Stimulated activated CD4-positive, alpha-beta T cell treated with anti-CD3 and anti-CD28 coated beads, Interleukin-12 subunit alpha, Interleukin-12 subunit beta, amount 100 ng/mL, for 4 hours (primary cell): ENCODE results near the gene TUBG1.
"Not testable (repeated sequence)": the region's sequence is repeated elsewhere in the genome, so short reads cannot be mapped to it uniquely, and the experiment has no call there.

ENCODE experiments used
- DNase-seq: peaks from one replicate; pipeline ENCODE4 v3.0.0-alpha.2; 2020

TUBG1 gene

DNA sequence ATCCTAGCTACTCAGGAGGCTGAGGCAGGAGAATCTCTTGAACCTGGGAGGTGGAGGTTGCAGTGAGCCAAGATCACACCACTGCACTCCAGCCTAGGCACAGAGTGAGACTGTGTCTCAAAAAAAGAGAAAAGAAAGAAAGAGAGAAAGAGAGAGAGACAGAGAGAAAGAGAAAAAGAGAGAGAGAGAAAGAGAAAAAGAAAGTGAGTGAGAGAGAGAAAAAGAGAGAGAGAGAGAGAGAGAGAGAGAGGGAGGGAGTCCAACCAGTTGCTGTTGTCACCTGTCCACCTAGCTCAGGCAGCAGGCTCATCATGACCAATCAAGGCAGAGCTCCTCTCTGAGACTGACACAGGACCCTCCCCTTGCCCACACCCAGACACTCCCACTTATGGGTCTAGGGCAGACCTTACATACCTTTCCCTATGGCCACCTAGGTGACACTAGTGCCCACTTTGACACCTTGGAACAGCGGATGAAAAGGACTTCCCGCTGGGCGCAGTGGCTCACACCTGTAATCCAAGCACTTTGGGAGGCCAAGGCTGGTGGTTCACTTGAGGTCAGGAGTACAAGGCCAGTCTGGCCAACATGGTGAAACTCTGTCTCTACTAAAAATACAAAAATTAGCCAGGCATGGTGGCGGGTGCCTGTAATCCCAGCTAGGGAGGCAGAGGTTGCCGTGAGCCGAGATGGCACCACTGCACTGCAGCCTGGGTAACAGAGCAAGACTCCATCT is 17.7 kb downstream of the TUBG1 start:
- DNase-seq: not testable (repeated sequence)

GRCh38 chr17:42629411-42630009 is 20.0 kb downstream of the TUBG1 start:
- no peak for DNase-seq

DNA sequence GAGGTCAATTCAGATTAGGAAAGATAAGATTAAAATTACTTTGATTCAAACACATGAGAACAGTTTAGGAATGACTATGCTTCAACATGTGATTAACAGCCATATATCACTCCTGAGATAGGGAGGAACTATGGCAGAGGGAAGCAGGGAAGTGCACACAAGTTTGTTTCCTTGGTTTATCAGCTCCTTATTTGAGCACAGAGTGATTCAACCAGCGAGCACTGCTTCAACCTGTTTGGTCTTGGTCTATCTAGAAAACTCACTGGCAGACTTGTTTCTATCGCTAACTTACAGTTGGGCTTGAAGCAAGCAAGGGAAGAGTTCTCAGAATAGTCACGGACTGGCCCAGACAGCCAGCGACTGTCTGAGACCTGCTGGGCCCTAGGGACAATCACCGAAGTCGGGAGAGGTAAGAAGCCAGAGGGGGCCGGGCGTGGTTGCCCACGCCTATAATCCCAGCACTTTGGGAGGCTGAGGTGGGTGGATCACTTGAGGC is 23.5 kb downstream of the TUBG1 start:
- no peak for DNase-seq

- DNase-seq: no peak
Observed at GRCh38 chr17:42639525-42640113, 30.1 kb downstream of the TUBG1 start.

DNA sequence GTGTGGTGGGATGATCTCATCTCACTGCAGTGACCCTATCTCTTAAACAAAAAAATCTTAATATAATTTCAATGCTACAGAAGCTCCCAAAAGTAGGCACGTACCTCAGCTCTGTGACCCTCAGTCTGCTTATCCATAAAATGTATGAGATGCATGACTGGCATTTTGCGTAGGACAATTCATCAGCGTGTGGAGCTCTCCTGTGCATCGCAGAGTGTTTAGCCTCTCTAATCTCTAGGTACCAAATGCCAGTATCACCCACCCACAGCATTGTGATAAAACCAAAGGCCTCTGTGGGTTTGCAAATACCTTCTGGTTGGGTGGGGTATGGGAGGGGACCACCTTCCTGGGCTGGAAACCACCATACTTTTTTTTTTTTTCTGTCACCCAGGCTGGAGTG is 30.6 kb downstream of the TUBG1 start:
- DNase-seq: no peak

DNA sequence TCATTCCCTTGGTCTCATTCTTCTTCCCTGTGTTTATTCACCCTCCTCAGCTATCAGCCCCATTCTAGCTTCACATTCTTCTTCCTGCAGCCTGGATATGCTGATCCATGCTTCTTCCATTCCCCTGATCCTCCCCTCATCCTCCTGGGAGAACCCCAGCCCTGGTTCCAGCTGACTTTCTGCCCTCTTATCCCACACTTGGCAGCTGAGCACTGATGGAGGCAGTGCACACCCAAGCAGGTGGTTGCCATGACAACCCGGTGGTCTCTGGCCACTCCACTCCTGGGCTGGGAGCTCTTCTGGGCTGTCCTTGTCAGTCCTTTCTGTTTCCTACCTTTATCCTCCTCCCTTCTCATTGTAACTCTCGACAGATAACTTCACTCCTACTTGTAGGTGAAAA is 32.9 kb downstream of the TUBG1 start:
- DNase-seq: no peak

- DNase-seq: no peak
Observed at GRCh38 chr17:42647778-42648177, 38.3 kb downstream of the TUBG1 start.

DNA sequence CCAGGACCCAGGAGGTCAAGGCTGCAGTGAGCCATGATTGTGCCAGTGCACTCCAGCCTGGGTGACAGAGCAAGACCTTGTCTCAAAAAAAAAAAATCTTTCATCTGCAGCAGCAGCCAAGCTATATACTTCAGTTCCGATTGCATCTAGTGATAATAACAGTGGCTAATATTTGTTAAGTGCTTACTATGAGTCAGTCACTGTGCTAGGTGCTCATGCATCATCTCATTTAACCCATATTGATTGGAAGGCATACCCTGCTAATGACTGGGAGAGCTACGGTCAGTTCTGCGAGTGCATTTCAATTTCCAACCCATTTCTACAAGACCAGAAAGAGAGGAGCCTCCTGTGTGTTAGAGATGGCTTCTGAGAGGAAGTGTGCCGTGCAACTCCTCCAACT is 41.9 kb downstream of the TUBG1 start:
- DNase-seq: no peak

- no peak for DNase-seq
Observed at GRCh38 chr17:42653179-42654124, 44.0 kb downstream of the TUBG1 start.

DNA sequence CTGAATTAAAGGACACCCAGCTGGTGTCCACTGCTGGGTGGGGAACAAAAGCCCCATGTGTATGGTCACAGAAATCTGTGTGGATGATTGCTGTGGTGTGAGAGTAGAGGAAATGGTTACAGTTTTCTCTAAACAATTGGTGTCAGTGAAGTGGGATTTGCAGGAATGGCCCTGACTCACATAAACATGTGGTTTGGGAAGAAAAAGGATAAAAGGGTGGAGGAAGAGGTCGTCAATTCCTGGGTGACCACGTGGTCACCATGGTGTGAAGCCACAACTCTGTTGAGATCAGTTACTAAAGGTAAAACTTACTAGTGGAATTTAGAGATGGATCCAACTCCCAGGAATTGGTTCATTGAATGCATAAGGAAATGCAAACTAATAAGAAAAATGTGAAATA is 46.0 kb downstream of the TUBG1 start:
- no peak for DNase-seq

DNA sequence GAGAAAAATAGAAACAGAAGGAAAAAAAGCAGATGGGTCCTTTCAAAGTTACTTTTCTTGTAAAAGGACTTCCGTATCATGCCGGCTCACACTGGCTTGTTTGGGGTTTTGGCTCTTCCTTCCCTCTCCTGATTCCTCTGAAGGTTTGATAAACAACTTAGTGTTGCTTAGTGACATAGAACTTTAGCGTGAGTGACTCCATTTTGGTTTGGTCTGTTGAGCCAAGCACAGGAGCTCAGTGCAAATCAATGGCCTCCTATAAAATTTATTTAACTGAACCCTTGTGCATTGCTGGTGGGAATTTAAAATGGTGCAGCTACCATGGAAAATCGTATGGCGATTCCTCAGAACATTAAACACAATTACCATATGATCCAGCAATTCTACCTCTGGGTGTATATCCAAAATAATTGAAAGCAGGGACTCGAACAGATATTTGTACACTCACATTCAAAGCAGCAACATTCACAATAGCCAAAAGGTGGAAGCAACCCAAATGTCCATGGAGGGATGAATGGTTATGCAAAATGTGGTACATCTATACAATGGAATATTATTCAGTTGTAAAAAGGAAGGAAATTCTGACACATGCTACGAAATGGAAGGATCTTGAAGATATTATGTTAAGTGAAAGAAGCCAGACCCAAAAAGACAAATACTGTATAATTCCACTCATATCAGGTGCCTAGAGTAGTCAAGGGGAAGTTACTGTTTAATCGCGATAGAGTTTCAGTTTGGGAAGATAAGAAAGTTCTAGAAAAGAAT is 48.5 kb downstream of the TUBG1 start:
- DNase-seq: no peak

- DNase-seq: peak; percentile 81
Observed at GRCh38 chr17:42659079-42659931, 49.8 kb downstream of the TUBG1 start, which contains the start of gene TUBG2. Gene TUBG2 (plus strand): TSS chr17:42659284. CDS start chr17:42659504, 220 bp downstream.

- not testable (repeated sequence) for DNase-seq
Observed at GRCh38 chr17:42659932-42660274, 50.4 kb downstream of the TUBG1 start.

- no peak for DNase-seq
Observed at GRCh38 chr17:42660692-42661345, 51.3 kb downstream of the TUBG1 start.
